Breast epithelium (tissue), 4 donors: Measurements from ENCODE around the gene RAB8A. TPM values are rescaled to one million over a fixed set of nuclear protein-coding genes. Genes with fewer than 3 reads are reported as not detected.

ENCODE experiments used
- DNase-seq, 2 donors: peaks; one replicate each; pipeline ENCODE4 v3.0.0-alpha.2; 2019; ENCODE audit warnings: low spot score in 2 of 2
- H3K27ac ChIP-seq, 2 donors: fragments of 200-600 bp; sonication (generic) in 1 of 2; one replicate each; pipeline ENCODE4 v1.5.1; 2016 to 2019; ENCODE audit warnings: mild to moderate bottlenecking in 1 of 2
- H3K27me3 ChIP-seq, 2 donors: fragments of 200-600 bp; sonication (generic) in 1 of 2; one replicate each; pipeline versions ENCODE4 v1.5.1 to v1.6.0; 2017 to 2019; ENCODE audit warnings: control low read depth in 1 of 2, mild to moderate bottlenecking in 1 of 2
- H3K36me3 ChIP-seq: fragments of 200-600 bp; one replicate; pipeline ENCODE4 v1.5.1; 2019
- H3K4me1 ChIP-seq, 2 donors: fragments of 200-600 bp; sonication (generic); one replicate each; pipeline ENCODE4 v1.5.1; 2016 to 2019; ENCODE audit warnings: control low read depth in 1 of 2
- H3K4me3 ChIP-seq, 3 donors: fragments of 200-600 bp; sonication (generic); 1 replicate in 2 of 3; 2 replicates in 1 of 3; pipeline ENCODE4 v1.5.1; 2016 to 2019; ENCODE audit warnings: mild to moderate bottlenecking in 3 of 3, moderate library complexity in 2 of 3
- H3K9me3 ChIP-seq, 2 donors: fragments of 200-600 bp; sonication (generic) in 1 of 2; one replicate each; pipeline ENCODE4 v1.5.1; 2016 to 2019; ENCODE audit warnings: control low read depth in 1 of 2
- CTCF ChIP-seq, 3 donors: fragments of 450-650 bp; IDR thresholded peaks; one replicate each; pipeline ENCODE4 v1.5.1; 2016 to 2017; ENCODE audit warnings: antibody characterized with exemption in 3 of 3, mild to moderate bottlenecking in 3 of 3, moderate library complexity in 3 of 3
- POLR2A ChIP-seq: fragments of 450-650 bp; IDR thresholded peaks from one replicate; pipeline ENCODE4 v1.6.1; 2016; ENCODE audit warnings: antibody characterized with exemption, mild to moderate bottlenecking, moderate library complexity
- POLR2AphosphoS5 ChIP-seq, 3 donors: sonication (generic); formaldehyde crosslinking; IDR thresholded peaks; one replicate each; pipeline ENCODE4 v1.6.1; 2017; ENCODE audit warnings: antibody characterized with exemption in 3 of 3
- intact Hi-C: fragments of 100-400 bp; cut with DNase I; formaldehyde crosslinking; loops from one replicate; pipeline ENCODE4 v1.15.1; 2023; ENCODE audit warnings: low total_unique reads
- total RNA-seq, 3 donors: library from RNA; depleted of rRNA; stranded (reverse); fragments of >200 nt; gene quantifications; one replicate each; pipeline ENCODE4 v1.1.0, GENCODE V29; 2016

Gene RAB8A
- total RNA-seq, 3 donors from 2014 or later = 34.7 to 40.6 (median 38.8) TPM

- Histone ChIP-seq H3K36me3 (no peaks in the 10 kb centered on the region), H3K4me3 (peak overlapping the region in 1 of 3 donors; percentile 84), H3K9me3 (no peaks in the 10 kb centered on the region), H3K27ac (peak overlapping the region; percentile 95 to 97), H3K27me3 (no peaks in the 10 kb centered on the region), H3K4me1 (peaks cover 3 to 10% of the 10 kb centered on the region in 2 donors)
- DNase-seq = peak in 1 of 2 donors; percentile 17
- no peak for TF ChIP-seq POLR2A
- TF ChIP-seq CTCF (IDR thresholded peaks at IDR 0.05) = no peak
- no peak for TF ChIP-seq POLR2AphosphoS5 (IDR thresholded peaks at IDR 0.05)
- intact Hi-C loops = no loop called here
These were observed 40.5 kb upstream of the RAB8A start for GRCh38 chr19:16071072-16071691.

GRCh38 chr19:16073481-16073880 is 38.2 kb upstream of the RAB8A start:
- TF ChIP-seq POLR2AphosphoS5 (IDR thresholded peaks at IDR 0.05) = no peak
- TF ChIP-seq CTCF (IDR thresholded peaks at IDR 0.05) = no peak
- no peak for TF ChIP-seq POLR2A
- Histone ChIP-seq H3K36me3 (no peaks in the 10 kb centered on the region), H3K9me3 (no peaks in the 10 kb centered on the region), H3K27me3 (no peaks in the 10 kb centered on the region), H3K4me1 (peaks cover 3 to 5% of the 10 kb centered on the region in 2 donors), H3K27ac (peak overlapping the region; percentile 95 to 97), H3K4me3 (no peak overlapping the region)
- intact Hi-C loops = no loop called here
- DNase-seq = peak in 1 of 2 donors; percentile 23

GRCh38 chr19:16073988-16074387 is 37.7 kb upstream of the RAB8A start:
- Histone ChIP-seq H3K4me3 (no peak overlapping the region), H3K27me3 (no peaks in the 10 kb centered on the region), H3K4me1 (peaks cover 3 to 5% of the 10 kb centered on the region in 2 donors), H3K36me3 (no peaks in the 10 kb centered on the region), H3K9me3 (no peaks in the 10 kb centered on the region), H3K27ac (peak overlapping the region; percentile 100)
- intact Hi-C loops = no loop called here
- peak in 1 of 2 donors; percentile 18 for DNase-seq
- TF ChIP-seq POLR2A (no peak), POLR2AphosphoS5 (IDR thresholded peaks at IDR 0.05) (no peak), CTCF (IDR thresholded peaks at IDR 0.05) (no peak)

GRCh38 chr19:16074488-16075365 is 37.0 kb upstream of the RAB8A start:
- Histone ChIP-seq H3K9me3 (no peaks in the 10 kb centered on the region), H3K27me3 (no peaks in the 10 kb centered on the region), H3K36me3 (no peaks in the 10 kb centered on the region), H3K4me3 (no peak overlapping the region), H3K4me1 (peaks cover 3 to 5% of the 10 kb centered on the region in 2 donors), H3K27ac (peak overlapping the region; percentile 100)
- peak in 1 of 2 donors; percentile 32 for DNase-seq
- intact Hi-C loops = loop anchor here (5.0 kb wide), 1 partner anchor 248 kb away; the partner anchor contains the start of gene KLF2
- TF ChIP-seq POLR2A (no peak), POLR2AphosphoS5 (IDR thresholded peaks at IDR 0.05) (no peak), CTCF (IDR thresholded peaks at IDR 0.05) (no peak)
